Measurements from ENCODE around the gene H1-8. TPM values are rescaled to one million over a fixed set of nuclear protein-coding genes. Genes with fewer than 3 reads are reported as not detected.

Gene H1-8
- total and polyA plus RNA-seq, 9 of the 15 experiments (the other 6 are each of a cell fraction or from before 2014, with no cell fraction given): not detected

- ChIA-PET POLR2A (no interaction called here), CTCF (ENCODE audit: low intra/inter-chr PET ratio) (no interaction called here)
- intact Hi-C loops (cut with micrococcal nuclease): no loop called here
- Histone ChIP-seq H3K27me3 (ENCODE audit: control insufficient read depth in 2 of 2, insufficient read depth in 2 of 2, low read length in 2 of 2) (peaks cover 4 to 36% of the 10 kb centered on the region in 2 experiments; a peak in 2 of 5 replicates), H4K20me1 (replicated peaks; ENCODE audit: control insufficient read depth, insufficient read depth, low read length) (no peaks in the 10 kb centered on the region), H3K27ac (ENCODE audit: extremely low read depth, low read depth, low read length) (no peak overlapping the region), H3K9ac (ENCODE audit: insufficient read depth in 1 of 2, low read depth in 2 of 2, low read length in 2 of 2) (no peak overlapping the region; a peak in 2 of 4 replicates), H3K4me2 (ENCODE audit: insufficient read depth, low read length) (no peak overlapping the region), H2AFZ (ENCODE audit: low read depth, low read length) (no peak overlapping the region), H3K4me1 (replicated peaks in 1 of 2; ENCODE audit: control insufficient read depth in 2 of 2, insufficient read depth in 2 of 2, low read length in 2 of 2) (peaks cover 0 to 4% of the 10 kb centered on the region in 2 experiments; a peak in 1 of 5 replicates), H3K9me3 (replicated peaks; ENCODE audit: control insufficient read depth, insufficient read depth, low read depth, low read length) (no peaks in the 10 kb centered on the region), H3K36me3 (ENCODE audit: control insufficient read depth, insufficient read depth, low read length) (no peaks in the 10 kb centered on the region), H3K9me1 (ENCODE audit: control insufficient read depth, insufficient read depth, low read length) (no peaks in the 10 kb centered on the region), H3K4me3 (no peak overlapping the region), H3K79me2 (ENCODE audit: control insufficient read depth, insufficient read depth, low read length) (no peaks in the 10 kb centered on the region)
- in situ Hi-C loops (cut with MboI): no loop called here
- no peak for TF ChIP-seq MAFG (tag; conservative IDR thresholded peaks at IDR 0.05)
- BruUV-seq (replicated peaks): no TSS peak
- FAIRE-seq: no peak
- ATAC-seq: no peak
- WGBS (ENCODE audit: insufficient coverage, low coverage, missing lambda C conversion rate): 30% methylated on average over 8 of the region's 11 CpGs
- no peak for DNase-seq (ENCODE audit: extremely low read depth in 1 of 4, low spot score in 3 of 4)
Measured at GRCh38 chr3:129527262-129527661, 15.7 kb upstream of the H1-8 start.

GRCh38 chr3:129528589-129529100 lies 14.3 kb upstream of the H1-8 start, which contains the start of gene RHO:
Gene RHO (plus strand): TSS chr3:129528639. CDS start chr3:129528734, 95 bp downstream.
- Histone ChIP-seq H3K4me3 (no peak within 1 kb of the TSS), H3K9me1 (ENCODE audit: control insufficient read depth, insufficient read depth, low read length) (no peaks in the 10 kb centered on the region), H3K27ac (ENCODE audit: extremely low read depth, low read depth, low read length) (no peak within 1 kb of the TSS), H3K27me3 (ENCODE audit: control insufficient read depth in 2 of 2, insufficient read depth in 2 of 2, low read length in 2 of 2) (peaks cover 4 to 30% of the 10 kb centered on the region in 2 experiments; a peak in 2 of 5 replicates), H3K9me3 (replicated peaks; ENCODE audit: control insufficient read depth, insufficient read depth, low read depth, low read length) (no peaks in the 10 kb centered on the region), H3K4me2 (ENCODE audit: insufficient read depth, low read length) (no peak within 1 kb of the TSS), H2AFZ (ENCODE audit: low read depth, low read length) (no peak within 1 kb of the TSS), H3K9ac (ENCODE audit: insufficient read depth in 1 of 2, low read depth in 2 of 2, low read length in 2 of 2) (peak within 1 kb of the TSS in 1 of 2 experiments; percentile 20; a peak in 2 of 4 replicates), H4K20me1 (replicated peaks; ENCODE audit: control insufficient read depth, insufficient read depth, low read length) (no peaks in the 10 kb centered on the region), H3K36me3 (ENCODE audit: control insufficient read depth, insufficient read depth, low read length) (no peaks in the 10 kb centered on the region), H3K4me1 (replicated peaks in 1 of 2; ENCODE audit: control insufficient read depth in 2 of 2, insufficient read depth in 2 of 2, low read length in 2 of 2) (peaks cover 0 to 4% of the 10 kb centered on the region in 2 experiments; a peak in 1 of 5 replicates), H3K79me2 (ENCODE audit: control insufficient read depth, insufficient read depth, low read length) (no peaks in the 10 kb centered on the region)
- in situ Hi-C loops (cut with MboI): no loop called here
- intact Hi-C loops (cut with micrococcal nuclease): no loop called here
- ChIA-PET POLR2A (interaction anchor here (0.6 kb wide), 1 partner anchor 9 kb away, joined by 3 read pairs; no protein-coding TSS in a partner anchor), CTCF (ENCODE audit: low intra/inter-chr PET ratio) (no interaction called here)
- FAIRE-seq (no peak), DNase-seq (ENCODE audit: extremely low read depth in 1 of 4, low spot score in 3 of 4) (no peak), ATAC-seq (no peak)
- WGBS (ENCODE audit: insufficient coverage, low coverage, missing lambda C conversion rate): 43% methylated on average over 14 of the region's 18 CpGs
- BruUV-seq (replicated peaks): no TSS peak
- TF ChIP-seq PCBP1 (IDR thresholded peaks at IDR 0.05; ENCODE audit: low read depth, low read length, poor library complexity, severe bottlenecking) (no peak), PHF21A (IDR thresholded peaks at IDR 0.05; ENCODE audit: borderline replicate concordance, low read depth) (no peak), KLF6 (CRISPR knock-in tag; IDR thresholded peaks at IDR 0.05; ENCODE audit: borderline replicate concordance) (no peak), CREB3 (tag; conservative IDR thresholded peaks at IDR 0.05; ENCODE audit: low read depth) (no peak), HOXB6 (CRISPR knock-in tag; IDR thresholded peaks at IDR 0.05; ENCODE audit: borderline replicate concordance) (no peak), ZNF830 (CRISPR knock-in tag; IDR thresholded peaks at IDR 0.05) (no peak), YBX1 (IDR thresholded peaks at IDR 0.05) (no peak)
- TF ChIP-seq, protein P1, sequence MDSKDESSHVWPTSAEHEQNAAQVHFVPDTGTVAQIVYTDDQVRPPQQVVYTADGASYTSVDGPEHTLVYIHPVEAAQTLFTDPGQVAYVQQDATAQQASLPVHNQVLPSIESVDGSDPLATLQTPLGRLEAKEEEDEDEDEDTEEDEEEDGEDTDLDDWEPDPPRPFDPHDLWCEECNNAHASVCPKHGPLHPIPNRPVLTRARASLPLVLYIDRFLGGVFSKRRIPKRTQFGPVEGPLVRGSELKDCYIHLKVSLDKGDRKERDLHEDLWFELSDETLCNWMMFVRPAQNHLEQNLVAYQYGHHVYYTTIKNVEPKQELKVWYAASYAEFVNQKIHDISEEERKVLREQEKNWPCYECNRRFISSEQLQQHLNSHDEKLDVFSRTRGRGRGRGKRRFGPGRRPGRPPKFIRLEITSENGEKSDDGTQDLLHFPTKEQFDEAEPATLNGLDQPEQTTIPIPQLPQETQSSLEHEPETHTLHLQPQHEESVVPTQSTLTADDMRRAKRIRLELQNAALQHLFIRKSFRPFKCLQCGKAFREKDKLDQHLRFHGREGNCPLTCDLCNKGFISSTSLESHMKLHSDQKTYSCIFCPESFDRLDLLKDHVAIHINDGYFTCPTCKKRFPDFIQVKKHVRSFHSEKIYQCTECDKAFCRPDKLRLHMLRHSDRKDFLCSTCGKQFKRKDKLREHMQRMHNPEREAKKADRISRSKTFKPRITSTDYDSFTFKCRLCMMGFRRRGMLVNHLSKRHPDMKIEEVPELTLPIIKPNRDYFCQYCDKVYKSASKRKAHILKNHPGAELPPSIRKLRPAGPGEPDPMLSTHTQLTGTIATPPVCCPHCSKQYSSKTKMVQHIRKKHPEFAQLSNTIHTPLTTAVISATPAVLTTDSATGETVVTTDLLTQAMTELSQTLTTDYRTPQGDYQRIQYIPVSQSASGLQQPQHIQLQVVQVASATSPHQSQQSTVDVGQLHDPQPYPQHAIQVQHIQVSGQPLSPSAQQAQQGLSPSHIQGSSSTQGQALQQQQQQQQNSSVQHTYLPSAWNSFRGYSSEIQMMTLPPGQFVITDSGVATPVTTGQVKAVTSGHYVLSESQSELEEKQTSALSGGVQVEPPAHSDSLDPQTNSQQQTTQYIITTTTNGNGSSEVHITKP (IDR thresholded peaks at IDR 0.05; ENCODE audit: partially characterized antibody): no peak
- TF ChIP-seq, protein P2, sequence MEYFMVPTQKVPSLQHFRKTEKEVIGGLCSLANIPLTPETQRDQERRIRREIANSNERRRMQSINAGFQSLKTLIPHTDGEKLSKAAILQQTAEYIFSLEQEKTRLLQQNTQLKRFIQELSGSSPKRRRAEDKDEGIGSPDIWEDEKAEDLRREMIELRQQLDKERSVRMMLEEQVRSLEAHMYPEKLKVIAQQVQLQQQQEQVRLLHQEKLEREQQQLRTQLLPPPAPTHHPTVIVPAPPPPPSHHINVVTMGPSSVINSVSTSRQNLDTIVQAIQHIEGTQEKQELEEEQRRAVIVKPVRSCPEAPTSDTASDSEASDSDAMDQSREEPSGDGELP (CRISPR knock-in tag; IDR thresholded peaks at IDR 0.05; ENCODE audit: borderline replicate concordance): no peak
